Stimulated activated CD4-positive, alpha-beta T cell treated with anti-CD3 and anti-CD28 coated beads, Interleukin-1b, Interleukin-23, amount 100 ng/mL, for 24 hours (primary cell): ENCODE measurements around the gene FRMD4A.

ENCODE experiments used
- DNase-seq, 4 experiments: peaks; one replicate each; pipeline ENCODE4 v3.0.0-alpha.2; 2020; ENCODE audit warnings: low read depth in 4 of 4, low spot score in 1 of 4

Gene FRMD4A

GRCh38 chr10:13659887-13660550, 670.7 kb downstream of the FRMD4A start:
- peak; percentile 32 to 57 (median 48) for DNase-seq

DNA sequence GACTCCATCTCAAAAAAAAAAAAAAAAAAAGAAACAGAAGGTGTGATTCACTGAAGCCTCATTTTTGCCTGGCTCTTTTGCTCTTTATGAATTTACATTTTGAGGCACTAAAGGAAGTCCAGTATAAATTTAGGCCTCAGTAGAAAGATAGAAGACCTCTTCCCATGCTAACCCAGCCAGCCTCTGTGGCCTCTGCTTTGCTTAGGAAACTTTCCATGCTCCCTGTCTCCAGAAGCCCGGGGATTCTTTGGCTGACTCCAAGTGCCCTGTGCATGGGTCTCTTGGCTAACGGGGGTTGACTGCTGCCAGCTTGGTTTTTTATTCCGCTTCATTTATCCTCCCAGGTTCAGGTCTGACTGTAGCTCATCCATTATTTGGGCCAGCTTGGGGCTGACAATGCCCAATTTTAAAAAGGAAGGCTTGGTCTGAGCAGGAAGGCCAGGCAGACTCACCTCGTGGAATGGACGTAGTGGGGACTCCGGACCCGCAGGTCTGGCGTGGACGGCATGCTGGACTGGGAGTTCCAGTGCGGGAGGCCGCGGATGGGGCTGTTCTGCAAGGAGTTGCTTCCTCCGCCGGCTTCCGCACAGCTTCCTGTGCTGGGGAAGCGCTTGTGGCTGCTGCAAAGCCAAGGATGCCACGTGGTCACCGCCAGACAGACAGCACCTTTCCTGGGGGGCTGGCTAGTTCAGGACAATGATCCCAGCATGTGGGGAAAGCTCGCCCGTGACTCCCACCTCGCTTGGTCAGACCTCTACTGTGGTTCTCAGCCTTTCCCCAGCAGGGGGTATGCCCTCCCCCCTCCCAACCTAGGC, 671.6 kb downstream of the FRMD4A start:
- no peak for DNase-seq

DNA sequence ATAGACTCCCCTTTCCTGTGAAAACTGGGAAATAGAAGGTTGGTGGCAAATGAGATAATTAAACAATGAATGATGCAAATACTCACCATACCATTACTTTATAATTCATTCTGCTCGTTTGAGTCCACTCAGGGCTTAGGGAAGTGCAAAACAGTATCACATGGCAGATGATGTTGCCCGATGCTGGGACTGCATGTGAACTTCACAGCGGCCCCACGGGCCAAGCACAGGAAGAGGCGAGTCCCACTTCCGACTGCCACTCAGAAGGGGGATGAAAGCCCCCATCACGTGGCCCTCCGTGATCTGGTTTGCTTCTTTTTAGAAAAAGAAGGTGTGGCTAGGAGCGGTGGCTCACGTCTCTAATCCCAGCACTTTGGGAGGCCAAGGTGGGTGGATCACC, 672.5 kb downstream of the FRMD4A start:
- DNase-seq, result no peak

- no peak for DNase-seq
Observed at GRCh38 chr10:13657101-13657680, 673.5 kb downstream of the FRMD4A start.

DNA sequence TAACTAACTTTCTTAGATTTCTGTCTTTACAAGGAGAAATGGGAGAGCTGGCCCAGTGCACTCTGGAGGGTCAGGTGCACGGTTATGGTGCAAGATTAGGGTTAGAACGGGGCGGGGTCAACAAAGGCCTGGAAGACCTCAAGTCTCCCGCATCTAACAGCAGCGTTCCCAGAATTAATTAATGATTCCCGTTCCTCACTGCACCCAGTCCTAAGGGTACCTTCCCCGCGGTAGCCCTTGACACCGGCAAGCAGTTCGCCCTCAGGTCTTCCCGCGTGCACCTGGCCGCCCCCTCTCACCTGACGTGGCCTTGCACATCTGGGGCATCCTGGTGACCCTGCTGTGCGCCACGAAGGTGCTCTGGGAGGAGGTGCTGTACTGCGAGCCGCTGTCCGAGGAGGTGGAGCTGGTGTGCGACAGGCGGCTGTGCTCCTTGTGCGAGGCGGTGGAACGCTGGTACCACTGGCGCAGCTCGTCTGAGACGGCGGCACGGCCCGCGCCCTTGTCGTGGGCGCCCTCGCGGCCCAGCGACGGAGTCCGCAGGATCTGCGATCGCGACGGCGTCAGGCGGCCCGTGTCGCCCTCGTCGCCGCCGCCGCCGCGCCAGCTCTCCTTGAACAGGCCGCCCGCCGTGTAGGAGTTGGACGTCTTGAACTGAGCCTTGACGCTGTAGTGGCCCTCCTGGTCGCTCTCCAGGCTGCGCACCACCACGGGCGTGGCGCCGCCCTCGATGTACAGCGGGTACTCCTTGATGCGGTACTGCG, 674.2 kb downstream of the FRMD4A start:
- DNase-seq, result no peak

DNA sequence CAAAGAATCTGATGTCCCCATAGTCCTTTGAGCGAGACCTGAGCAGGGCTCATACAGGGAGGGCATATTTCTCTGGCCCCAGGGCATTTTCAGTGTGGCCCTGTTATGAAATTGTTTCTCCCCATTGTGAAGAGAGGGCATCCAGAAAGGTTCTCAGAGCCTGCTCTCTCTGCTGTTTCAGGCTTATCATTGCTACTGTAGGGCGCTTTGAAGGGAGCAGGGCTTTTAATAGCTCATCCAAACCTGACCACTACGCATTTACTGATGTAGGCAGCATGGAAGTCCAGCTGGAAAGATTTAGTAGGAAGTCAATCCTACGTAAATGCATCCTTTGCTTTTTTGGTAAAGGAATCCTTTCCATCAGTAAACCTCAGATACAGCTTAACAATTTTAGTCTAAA, 675.9 kb downstream of the FRMD4A start:
- DNase-seq, result no peak

- DNase-seq, result no peak
Observed at GRCh38 chr10:13654118-13654830, 676.5 kb downstream of the FRMD4A start.

GRCh38 chr10:13652860-13653259, 677.9 kb downstream of the FRMD4A start:
- DNase-seq, result no peak

DNA sequence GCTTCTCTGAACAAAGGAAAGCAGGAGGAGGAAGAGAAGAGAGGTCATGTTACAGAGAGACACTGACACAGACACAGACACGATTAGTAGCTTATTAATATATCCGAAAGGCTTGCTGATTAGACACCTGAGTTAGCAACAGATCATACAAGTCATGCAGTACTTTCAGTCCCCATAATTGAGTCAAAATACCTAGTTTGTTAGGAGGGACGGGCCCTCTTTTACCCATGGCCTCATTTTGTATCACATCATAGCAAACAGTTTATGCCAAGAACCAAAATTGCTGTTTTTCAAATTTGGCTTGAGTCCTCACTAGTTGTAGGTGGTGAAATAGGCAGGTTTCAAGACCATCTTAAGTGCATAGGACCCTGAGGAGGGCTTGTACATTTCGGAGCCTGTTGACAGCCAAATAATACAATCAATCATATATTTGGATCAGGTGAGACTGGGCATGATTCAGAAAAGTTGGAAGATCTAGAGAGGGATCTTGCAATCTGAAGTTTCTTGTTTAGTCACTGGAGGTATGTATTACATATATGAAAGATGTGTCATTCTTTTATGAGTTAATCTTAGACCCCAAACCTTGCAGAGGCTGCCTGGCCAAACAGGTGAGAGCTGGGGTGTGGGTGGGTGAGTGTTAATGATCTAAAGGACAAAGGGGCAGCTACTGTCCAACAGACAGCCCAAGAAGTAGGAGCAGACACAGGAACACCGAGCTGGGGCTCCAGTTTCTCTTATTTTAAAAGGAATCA, 678.6 kb downstream of the FRMD4A start:
- DNase-seq, result no peak

GRCh38 chr10:13650961-13651360, 679.8 kb downstream of the FRMD4A start:
- DNase-seq, result no peak

GRCh38 chr10:13649844-13650520, 680.7 kb downstream of the FRMD4A start:
- no peak for DNase-seq

GRCh38 chr10:13648425-13648824, 682.3 kb downstream of the FRMD4A start:
- DNase-seq, result no peak

DNA sequence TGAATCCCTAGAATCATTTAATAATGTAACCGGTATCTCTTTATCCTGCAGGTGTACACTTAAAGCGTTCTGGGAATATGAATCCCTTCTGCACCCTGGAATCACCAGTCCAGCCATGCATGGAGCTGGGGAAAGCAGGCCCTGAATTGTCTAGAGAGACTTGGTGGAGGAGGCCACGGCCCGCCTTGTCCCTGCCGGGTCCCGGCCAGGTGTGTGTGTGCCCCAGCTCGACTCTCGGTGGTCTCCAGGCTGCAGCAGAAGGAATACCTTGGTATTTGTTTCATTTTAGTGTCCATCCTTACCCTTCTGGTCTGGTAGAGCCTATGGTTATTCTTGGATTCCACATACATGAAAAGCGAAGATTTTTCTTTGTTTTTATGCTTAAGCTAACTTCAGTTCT, 685.9 kb downstream of the FRMD4A start:
- no peak for DNase-seq

- no peak for DNase-seq
Observed at GRCh38 chr10:13643016-13643415, 687.7 kb downstream of the FRMD4A start.

GRCh38 chr10:13642293-13642692, 688.4 kb downstream of the FRMD4A start:
- no peak for DNase-seq

- DNase-seq, result no peak
Observed at GRCh38 chr10:13637894-13638293, 692.8 kb downstream of the FRMD4A start.

GRCh38 chr10:13637303-13637856, 693.3 kb downstream of the FRMD4A start:
- DNase-seq, result no peak

DNA sequence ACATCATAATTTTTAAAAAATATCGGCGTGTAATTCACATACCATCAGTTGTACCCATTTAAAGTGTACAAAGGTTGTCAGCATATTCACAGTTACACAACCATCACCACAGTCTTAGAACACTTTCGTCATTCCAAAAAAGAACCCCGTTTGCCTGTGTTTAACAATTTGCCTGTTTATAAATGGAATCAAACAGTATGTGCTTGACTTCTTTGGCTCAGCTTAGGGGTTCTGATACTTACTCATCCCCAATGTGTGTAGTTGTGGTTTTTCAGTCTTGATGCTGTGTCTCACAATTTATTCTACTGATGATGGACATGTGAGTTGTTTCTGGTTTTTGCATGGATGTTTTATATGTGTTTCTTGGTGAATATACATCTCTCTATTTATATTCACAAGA, 693.9 kb downstream of the FRMD4A start:
- no peak for DNase-seq

DNA sequence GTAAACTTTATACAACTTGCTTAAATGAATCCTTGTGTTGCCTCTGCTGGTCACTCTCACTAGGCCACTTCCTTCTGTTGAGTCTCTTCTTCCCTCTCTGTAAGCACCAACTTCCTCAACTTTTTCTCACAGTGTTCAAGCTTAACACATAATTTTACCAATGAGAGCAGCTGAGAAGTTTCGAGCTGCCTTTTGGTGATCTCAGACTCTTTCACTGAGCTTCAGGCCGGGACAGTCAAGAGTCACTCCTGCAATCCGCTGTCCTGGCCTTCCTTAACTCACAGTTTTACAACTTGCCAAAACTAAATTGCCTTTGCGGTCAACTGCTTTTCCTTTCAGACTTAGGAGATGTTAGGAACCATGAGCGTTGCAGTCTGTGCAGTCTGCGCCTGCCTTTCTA, 696.5 kb downstream of the FRMD4A start:
- no peak for DNase-seq
